Liver (tissue), 9 donors: ENCODE results near the gene NADSYN1. TPM values are rescaled to one million over a fixed set of nuclear protein-coding genes. Genes with fewer than 3 reads are reported as not detected.

Experiments used
- DNase-seq: peaks from one replicate; pipeline ENCODE4 v3.0.0-alpha.2; 2017; ENCODE audit warnings: low spot score
- H3K27ac ChIP-seq, 2 donors: one replicate each; pipeline ENCODE4 v1.7.0; 2013; ENCODE audit warnings: inconsistent platforms in 2 of 2, low read length in 2 of 2, control low read depth in 1 of 2, low read depth in 1 of 2, mild to moderate bottlenecking in 1 of 2
- H3K27me3 ChIP-seq, 4 donors: one replicate each; pipeline versions ENCODE4 v1.6.1 to v1.7.0; 2013; ENCODE audit warnings: low read length in 3 of 4, inconsistent platforms in 1 of 4, mild to moderate bottlenecking in 1 of 4, moderate library complexity in 1 of 4; ENCODE audit not compliant: control insufficient read depth in 4 of 4, insufficient read depth in 4 of 4
- H3K36me3 ChIP-seq, 4 donors: one replicate each; pipeline versions ENCODE4 v1.6.1 to v1.7.0; 2013; ENCODE audit warnings: low read length in 3 of 4, mild to moderate bottlenecking in 3 of 4, low read depth in 1 of 4, moderate library complexity in 1 of 4; ENCODE audit not compliant: control insufficient read depth in 4 of 4, insufficient read depth in 3 of 4
- H3K4me1 ChIP-seq, 4 donors: one replicate each; pipeline versions ENCODE4 v1.6.1 to v1.7.0; 2013; ENCODE audit warnings: low read length in 3 of 4, mild to moderate bottlenecking in 3 of 4, moderate library complexity in 1 of 4; ENCODE audit not compliant: control insufficient read depth in 4 of 4, insufficient read depth in 4 of 4
- H3K4me3 ChIP-seq, 3 donors: one replicate each; pipeline versions ENCODE4 v1.6.1 to v1.7.0; 2013; ENCODE audit warnings: low read length in 3 of 3, control low read depth in 1 of 3, low read depth in 1 of 3, mild to moderate bottlenecking in 1 of 3
- H3K9ac ChIP-seq, 2 donors: one replicate each; pipeline ENCODE4 v1.7.0; 2013; ENCODE audit warnings: low read length in 2 of 2, mild to moderate bottlenecking in 2 of 2, moderate library complexity in 2 of 2, control low read depth in 1 of 2, low read depth in 1 of 2
- H3K9me3 ChIP-seq, 4 donors: one replicate each; pipeline versions ENCODE4 v1.6.1 to v1.7.0; 2013; ENCODE audit warnings: low read length in 3 of 4; ENCODE audit not compliant: control insufficient read depth in 4 of 4
- ATF3 ChIP-seq: IDR thresholded peaks from 2 replicates; pipeline ENCODE4 v1.6.1; 2016; ENCODE audit warnings: antibody characterized with exemption
- EGR1 ChIP-seq, 2 donors: IDR thresholded peaks; 2 replicates each; pipeline ENCODE4 v1.6.1; 2016 to 2018; ENCODE audit warnings: antibody characterized with exemption in 2 of 2, low read depth in 2 of 2
- FOXA1 ChIP-seq: IDR thresholded peaks from 2 replicates; pipeline ENCODE4 v1.6.1; 2016; ENCODE audit warnings: antibody characterized with exemption
- FOXA2 ChIP-seq: IDR thresholded peaks from 2 replicates; pipeline ENCODE4 v1.6.1; 2016; ENCODE audit warnings: antibody characterized with exemption
- GABPA ChIP-seq, 2 donors: IDR thresholded peaks in 1 of 2; conservative IDR thresholded peaks in 1 of 2; 2 replicates each; pipeline ENCODE4 v1.6.1; 2016; ENCODE audit warnings: antibody characterized with exemption in 2 of 2, mild to moderate bottlenecking in 1 of 2, moderate library complexity in 1 of 2
- HNF4A ChIP-seq, 2 donors: conservative IDR thresholded peaks; 2 replicates each; pipeline ENCODE4 v1.6.1; 2016; ENCODE audit warnings: antibody characterized with exemption in 2 of 2, mild to moderate bottlenecking in 2 of 2
- HNF4G ChIP-seq: IDR thresholded peaks from 2 replicates; pipeline ENCODE4 v1.6.1; 2016; ENCODE audit warnings: antibody characterized with exemption
- JUND ChIP-seq, 2 donors: IDR thresholded peaks; 2 replicates each; pipeline ENCODE4 v1.6.1; 2016; ENCODE audit warnings: antibody characterized with exemption in 2 of 2
- NR2F2 ChIP-seq: IDR thresholded peaks from 2 replicates; pipeline ENCODE4 v1.6.1; 2016; ENCODE audit warnings: antibody characterized with exemption
- RAD21 ChIP-seq, 2 donors: IDR thresholded peaks; 2 replicates each; pipeline ENCODE4 v1.6.1; 2016; ENCODE audit warnings: antibody characterized with exemption in 2 of 2, mild to moderate bottlenecking in 2 of 2
- REST ChIP-seq: IDR thresholded peaks from 2 replicates; pipeline ENCODE4 v1.6.1; 2016; ENCODE audit warnings: antibody characterized with exemption, mild to moderate bottlenecking
- RXRA ChIP-seq, 2 donors: IDR thresholded peaks; 2 replicates each; pipeline ENCODE4 v1.6.1; 2017 to 2018; ENCODE audit warnings: antibody characterized with exemption in 2 of 2, mild to moderate bottlenecking in 1 of 2
- TAF1 ChIP-seq: conservative IDR thresholded peaks from 2 replicates; pipeline ENCODE4 v1.6.1; 2016; ENCODE audit warnings: antibody characterized with exemption, mild to moderate bottlenecking
- YY1 ChIP-seq: IDR thresholded peaks from 2 replicates; pipeline ENCODE4 v1.6.1; 2016; ENCODE audit warnings: antibody characterized with exemption, mild to moderate bottlenecking
- ZBTB33 ChIP-seq: IDR thresholded peaks from 2 replicates; pipeline ENCODE4 v1.6.1; 2016; ENCODE audit warnings: antibody characterized with exemption
- WGBS: extraction: QIAGEN DNeasy Blood & Tissue Kit; methylation state at CpG from one replicate; pipeline ENCODE4 v1.1.7; 2013; 5-methylcytosine and 5-hydroxymethylcytosine counted together
- polyA plus RNA-seq, 2 donors: library from polyadenylated mRNA; stranded (reverse) in 1 of 2; unstranded in 1 of 2; fragments of 200-250 nt in 1 of 2; fragments of >200 nt in 1 of 2; fragmentation: Nextera tagmentation in 1 of 2; extraction: Ambion mirVana in 1 of 2; gene quantifications; one replicate each; pipeline versions ENCODE4 v1.2.1 to v1.2.3, GENCODE V29; 2013 to 2015
- total RNA-seq, 2 donors: library from RNA; depleted of rRNA; stranded (reverse); fragments of >200 nt; gene quantifications; one replicate each; pipeline ENCODE4 v1.2.3, GENCODE V29; 2014
- donor health status: healthy.
- donor health status: healthy.
- donor health status: healthy.
- donor health status: healthy.
- donor health status: healthy.

Gene NADSYN1
- total and polyA plus RNA-seq, 4 donors = 16.6 to 33.6 (median 22.2) TPM

- Histone ChIP-seq H3K9ac (no peak overlapping the region), H3K4me1 (peaks cover 0 to 10% (median 1%) of the 10 kb centered on the region in 4 donors), H3K27ac (no peak overlapping the region), H3K9me3 (no peaks in the 10 kb centered on the region), H3K36me3 (peaks cover 7 to 51% (median 29%) of the 10 kb centered on the region in 4 donors), H3K4me3 (no peak overlapping the region), H3K27me3 (no peaks in the 10 kb centered on the region)
- no peak for DNase-seq
- WGBS = 98% methylated on average over 19 of the region's 19 CpGs
- TF ChIP-seq REST (no peak), RAD21 (IDR thresholded peaks at IDR 0.05) (no peak), JUND (IDR thresholded peaks at IDR 0.05) (no peak), TAF1 (no peak), ATF3 (no peak), ZBTB33 (no peak), FOXA1 (no peak), EGR1 (IDR thresholded peaks at IDR 0.05; ENCODE audit: low read depth in 2 of 2) (no peak), NR2F2 (no peak), FOXA2 (no peak), HNF4G (no peak), GABPA (IDR thresholded peaks at IDR 0.05 in 1 of 2, conservative IDR thresholded peaks at IDR 0.05 in 1 of 2) (no peak)
These were observed 45.1 kb downstream of the NADSYN1 start for GRCh38 chr11:71498091-71498490.

- Histone ChIP-seq H3K36me3 (peaks cover 7 to 50% (median 28%) of the 10 kb centered on the region in 4 donors), H3K27ac (no peak overlapping the region), H3K4me1 (peaks cover 0 to 10% (median 1%) of the 10 kb centered on the region in 4 donors)
These were observed 46.1 kb downstream of the NADSYN1 start for GRCh38 chr11:71499125-71499524.

More at GRCh38 chr11:71499125-71499524, 46.1 kb downstream of the NADSYN1 start:
- 87% methylated on average over 13 of the region's 13 CpGs for WGBS
- H3K9me3 ChIP-seq = no peaks in the 10 kb centered on the region
- H3K4me3 ChIP-seq = no peak overlapping the region
- no peaks in the 10 kb centered on the region for H3K27me3 ChIP-seq
- DNase-seq = no peak
- TF ChIP-seq GABPA (IDR thresholded peaks at IDR 0.05 in 1 of 2, conservative IDR thresholded peaks at IDR 0.05 in 1 of 2) (no peak), YY1 (no peak), EGR1 (IDR thresholded peaks at IDR 0.05; ENCODE audit: low read depth in 2 of 2) (no peak), HNF4A (conservative IDR thresholded peaks at IDR 0.05) (no peak), FOXA1 (no peak), NR2F2 (no peak), ATF3 (no peak), RXRA (IDR thresholded peaks at IDR 0.05) (no peak), FOXA2 (no peak)
- H3K9ac ChIP-seq = no peak overlapping the region
